Measurements from ENCODE around the gene ASTN1. TPM values are rescaled to one million over a fixed set of nuclear protein-coding genes. Genes with fewer than 3 reads are reported as not detected.

ASTN1 gene
- polyA plus RNA-seq, 1 experiment = 0.09 TPM

DNA sequence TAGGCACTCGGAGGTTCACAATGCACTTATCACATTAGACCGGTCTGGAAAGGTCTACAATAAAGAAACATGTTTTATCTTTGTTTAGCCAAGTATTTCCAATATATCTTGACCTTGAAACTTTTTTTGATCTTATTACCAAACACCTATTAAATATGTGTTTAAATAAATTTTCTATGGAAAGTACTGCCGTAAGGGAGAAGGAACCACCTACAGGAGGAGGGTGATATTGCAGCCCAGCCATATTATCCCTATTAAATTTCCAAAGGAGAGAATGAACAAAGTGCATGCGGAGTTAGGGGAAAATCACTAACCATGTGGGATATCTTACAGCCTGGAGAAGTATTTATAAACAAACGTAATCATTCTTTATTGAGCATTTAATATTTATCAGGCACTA lies 20.7 kb upstream of the ASTN1 start:
- ChIA-PET POLR2A (no interaction called here), CTCF (interaction anchor here (0.6 kb wide), 1 partner anchor 16 kb away, joined by 3 read pairs; no protein-coding TSS in a partner anchor)
- no peak overlapping the region for H3K27ac ChIP-seq (ENCODE audit: low read depth, low read length)
- H3K4me3 ChIP-seq (ENCODE audit: low read depth, low read length) = no peak overlapping the region
- TF ChIP-seq, protein P1, sequence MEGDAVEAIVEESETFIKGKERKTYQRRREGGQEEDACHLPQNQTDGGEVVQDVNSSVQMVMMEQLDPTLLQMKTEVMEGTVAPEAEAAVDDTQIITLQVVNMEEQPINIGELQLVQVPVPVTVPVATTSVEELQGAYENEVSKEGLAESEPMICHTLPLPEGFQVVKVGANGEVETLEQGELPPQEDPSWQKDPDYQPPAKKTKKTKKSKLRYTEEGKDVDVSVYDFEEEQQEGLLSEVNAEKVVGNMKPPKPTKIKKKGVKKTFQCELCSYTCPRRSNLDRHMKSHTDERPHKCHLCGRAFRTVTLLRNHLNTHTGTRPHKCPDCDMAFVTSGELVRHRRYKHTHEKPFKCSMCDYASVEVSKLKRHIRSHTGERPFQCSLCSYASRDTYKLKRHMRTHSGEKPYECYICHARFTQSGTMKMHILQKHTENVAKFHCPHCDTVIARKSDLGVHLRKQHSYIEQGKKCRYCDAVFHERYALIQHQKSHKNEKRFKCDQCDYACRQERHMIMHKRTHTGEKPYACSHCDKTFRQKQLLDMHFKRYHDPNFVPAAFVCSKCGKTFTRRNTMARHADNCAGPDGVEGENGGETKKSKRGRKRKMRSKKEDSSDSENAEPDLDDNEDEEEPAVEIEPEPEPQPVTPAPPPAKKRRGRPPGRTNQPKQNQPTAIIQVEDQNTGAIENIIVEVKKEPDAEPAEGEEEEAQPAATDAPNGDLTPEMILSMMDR (IDR thresholded peaks at IDR 0.05; ENCODE audit: low read depth, low read length) = peak; percentile 63
- peaks cover 8% of the 10 kb centered on the region for H3K27me3 ChIP-seq (ENCODE audit: control insufficient read depth, insufficient read depth, low read length)
- no peaks in the 10 kb centered on the region; the same call in 1 of the 2 replicates for H3K9me3 ChIP-seq (ENCODE audit: control insufficient read depth, insufficient read depth, low read length)
- no peak for DNase-seq (ENCODE audit: low read depth, low spot score)

GRCh38 chr1:177183836-177184235 lies 19.3 kb upstream of the ASTN1 start:
- ChIA-PET POLR2A (no interaction called here), CTCF (interaction anchor here (1.1 to 4.4 kb wide), 6 partner anchors 18 to 303 kb away, joined by 3 to 27 read pairs (median 4); no protein-coding TSS in a partner anchor)
- no peak overlapping the region for H3K27ac ChIP-seq (ENCODE audit: low read depth, low read length)
- peaks cover 18% of the 10 kb centered on the region for H3K27me3 ChIP-seq (ENCODE audit: control insufficient read depth, insufficient read depth, low read length)
- no peak overlapping the region for H3K4me3 ChIP-seq (ENCODE audit: low read depth, low read length)
- no peaks in the 10 kb centered on the region; the same call in 1 of the 2 replicates for H3K9me3 ChIP-seq (ENCODE audit: control insufficient read depth, insufficient read depth, low read length)
- no peak for DNase-seq (ENCODE audit: low read depth, low spot score)
- TF ChIP-seq, protein P1 (IDR thresholded peaks at IDR 0.05; ENCODE audit: low read depth, low read length) = no peak

DNA sequence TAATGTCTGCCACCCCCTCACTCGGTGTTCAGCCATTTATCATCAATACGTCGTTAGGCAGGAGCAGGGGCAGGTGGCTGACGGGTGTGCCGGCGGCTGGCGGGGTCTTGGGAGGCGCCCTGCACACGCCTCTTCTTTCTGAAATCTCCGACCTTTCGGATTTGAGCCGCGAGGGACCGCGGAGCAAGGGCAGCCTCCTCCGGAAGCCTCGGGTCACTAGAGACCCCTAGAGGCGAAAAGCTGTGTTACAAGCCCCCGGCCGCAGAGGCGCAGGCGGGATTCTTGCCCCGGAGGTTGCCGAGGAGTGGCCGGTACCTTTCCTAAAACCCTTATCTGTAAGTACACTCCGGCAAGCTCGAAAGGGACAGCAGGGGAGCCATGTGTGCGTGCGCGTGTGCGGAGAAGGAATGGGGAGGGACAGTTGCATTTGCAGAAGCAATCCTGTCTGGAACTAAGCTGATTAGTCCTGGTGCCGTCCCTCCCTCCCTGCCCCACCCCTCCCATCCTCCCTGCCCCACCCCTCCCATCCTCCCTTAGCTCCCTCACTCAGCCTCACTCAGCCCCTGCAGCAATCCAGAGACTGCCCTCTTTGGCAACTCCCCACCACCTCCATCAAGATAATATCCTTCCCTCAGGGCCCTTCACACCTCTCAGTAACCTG lies 17.2 kb upstream of the ASTN1 start:
- H3K27me3 ChIP-seq (ENCODE audit: control insufficient read depth, insufficient read depth, low read length) = peaks cover 22% of the 10 kb centered on the region
- ChIA-PET CTCF (interaction anchor here (0.7 to 4.4 kb wide), 42 partner anchors 9 to 766 kb away, joined by 3 to 27 read pairs (median 4); partner anchors contain the start of genes ASTN1 and BRINP2), POLR2A (no interaction called here)
- H3K9me3 ChIP-seq (ENCODE audit: control insufficient read depth, insufficient read depth, low read length) = no peaks in the 10 kb centered on the region; the same call in 1 of the 2 replicates
- H3K4me3 ChIP-seq (ENCODE audit: low read depth, low read length) = peak overlapping the region; percentile 46
- TF ChIP-seq, protein P1 (IDR thresholded peaks at IDR 0.05; ENCODE audit: low read depth, low read length) = peak; percentile 86
- no peak for DNase-seq (ENCODE audit: low read depth, low spot score)
- no peak overlapping the region for H3K27ac ChIP-seq (ENCODE audit: low read depth, low read length)

- ChIA-PET CTCF (interaction anchor here (0.9 to 4.4 kb wide), 29 partner anchors 9 to 766 kb away, joined by 3 to 27 read pairs (median 5); partner anchors contain the start of genes ASTN1 and BRINP2), POLR2A (no interaction called here)
- Histone ChIP-seq H3K27me3 (ENCODE audit: control insufficient read depth, insufficient read depth, low read length) (peaks cover 22% of the 10 kb centered on the region), H3K4me3 (ENCODE audit: low read depth, low read length) (peak overlapping the region; percentile 46), H3K9me3 (ENCODE audit: control insufficient read depth, insufficient read depth, low read length) (no peaks in the 10 kb centered on the region; the same call in 1 of the 2 replicates), H3K27ac (ENCODE audit: low read depth, low read length) (peak overlapping the region; percentile 2)
- no peak for DNase-seq (ENCODE audit: low read depth, low spot score)
- TF ChIP-seq, protein P1 (IDR thresholded peaks at IDR 0.05; ENCODE audit: low read depth, low read length) = no peak
Measured at GRCh38 chr1:177181280-177181630, 16.7 kb upstream of the ASTN1 start.

- no peaks in the 10 kb centered on the region for H3K9me3 ChIP-seq (ENCODE audit: control insufficient read depth, insufficient read depth, low read length)
- H3K27ac ChIP-seq (ENCODE audit: low read depth, low read length) = no peak overlapping the region
- no peak for DNase-seq (ENCODE audit: low read depth, low spot score)
- peaks cover 36% of the 10 kb centered on the region for H3K27me3 ChIP-seq (ENCODE audit: control insufficient read depth, insufficient read depth, low read length)
- ChIA-PET CTCF (no interaction called here), POLR2A (no interaction called here)
- TF ChIP-seq, protein P1 (IDR thresholded peaks at IDR 0.05; ENCODE audit: low read depth, low read length) = no peak
- H3K4me3 ChIP-seq (ENCODE audit: low read depth, low read length) = no peak overlapping the region
Measured at GRCh38 chr1:177174921-177175634, 10.6 kb upstream of the ASTN1 start.

Data from AG04450 (cell line).